Activated T-cell treated with anti-CD3 and anti-CD28 coated beads, Interleukin-2, amount 50 U/mL, for 24 hours (primary cell): ENCODE measurements around the gene SPDEF.

Source experiments
- DNase-seq: peaks from one replicate; pipeline ENCODE4 v3.0.0-alpha.2; 2020
- H3K27ac Mint-ChIP-seq: 2 replicates; pipeline ENCODE4 v1.8.0; 2020; ENCODE audit warnings: mild to moderate bottlenecking, mixed read lengths
- H3K27me3 Mint-ChIP-seq: 2 replicates; pipeline ENCODE4 v1.8.0; 2020; ENCODE audit warnings: mixed read lengths
- H3K36me3 Mint-ChIP-seq: 2 replicates; pipeline ENCODE4 v1.8.0; 2020; ENCODE audit warnings: low read depth, mixed read lengths
- H3K4me1 Mint-ChIP-seq: 2 replicates; pipeline ENCODE4 v1.8.0; 2020; ENCODE audit warnings: low read depth, mixed read lengths
- H3K4me3 Mint-ChIP-seq: 2 replicates; pipeline ENCODE4 v1.8.0; 2020; ENCODE audit warnings: mild to moderate bottlenecking, moderate library complexity, mixed read lengths
- H3K9me3 Mint-ChIP-seq: 2 replicates; pipeline ENCODE4 v1.8.0; 2020; ENCODE audit warnings: mixed read lengths

The SPDEF gene

GRCh38 chr6:34587851-34588250 is 31.7 kb upstream of the SPDEF start:
- DNase-seq: no peak
- H3K36me3 Mint-ChIP-seq: peaks cover 37% of the 10 kb centered on the region
- no peaks in the 10 kb centered on the region for H3K9me3 Mint-ChIP-seq
- H3K4me3 Mint-ChIP-seq: no peak overlapping the region
- H3K27me3 Mint-ChIP-seq: no peaks in the 10 kb centered on the region
- peak overlapping the region; percentile 75 for H3K27ac Mint-ChIP-seq
- peaks cover 12% of the 10 kb centered on the region for H3K4me1 Mint-ChIP-seq

GRCh38 chr6:34587325-34587724 is 31.2 kb upstream of the SPDEF start:
- DNase-seq: no peak
- Mint-ChIP-seq H3K27me3 (no peaks in the 10 kb centered on the region), H3K4me1 (peaks cover 7% of the 10 kb centered on the region), H3K36me3 (peaks cover 38% of the 10 kb centered on the region), H3K9me3 (no peaks in the 10 kb centered on the region), H3K27ac (no peak overlapping the region), H3K4me3 (no peak overlapping the region)

GRCh38 chr6:34586327-34587040 is 30.4 kb upstream of the SPDEF start:
- no peak for DNase-seq

DNA sequence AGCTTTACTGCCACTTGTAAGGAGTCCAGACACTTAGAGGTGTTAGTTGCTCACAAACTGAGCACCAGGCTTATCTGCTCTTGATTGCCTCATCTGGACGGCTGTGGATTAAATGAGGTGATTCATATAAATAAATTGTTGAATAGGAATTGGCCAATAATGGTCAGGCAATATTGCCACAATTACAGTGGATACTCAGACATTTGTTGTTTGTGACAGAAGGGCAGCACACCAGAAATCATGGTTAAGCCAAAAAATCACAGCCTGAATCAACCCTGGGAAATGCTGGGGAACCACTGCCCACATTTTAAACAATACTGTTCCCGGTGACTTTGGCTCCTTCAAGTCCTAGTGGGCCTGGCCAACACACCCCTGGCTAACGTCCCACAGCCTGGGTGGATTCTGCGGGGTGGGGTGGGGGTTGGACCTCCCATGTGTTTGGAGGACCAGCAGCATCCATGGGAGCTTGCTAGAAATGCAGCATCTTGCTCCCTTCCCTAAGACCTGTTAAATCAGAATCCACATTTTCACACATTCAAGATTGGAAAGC is 29.5 kb upstream of the SPDEF start:
- DNase-seq: no peak
- no peaks in the 10 kb centered on the region for H3K4me1 Mint-ChIP-seq
- H3K27me3 Mint-ChIP-seq: no peaks in the 10 kb centered on the region
- H3K27ac Mint-ChIP-seq: no peak overlapping the region
- H3K4me3 Mint-ChIP-seq: no peak overlapping the region
- H3K9me3 Mint-ChIP-seq: no peaks in the 10 kb centered on the region
- peaks cover 30% of the 10 kb centered on the region for H3K36me3 Mint-ChIP-seq

More at GRCh38 chr6:34586327-34587040, 30.4 kb upstream of the SPDEF start:
- Mint-ChIP-seq H3K4me1 (no peaks in the 10 kb centered on the region), H3K27me3 (no peaks in the 10 kb centered on the region), H3K36me3 (peaks cover 34% of the 10 kb centered on the region), H3K27ac (no peak overlapping the region), H3K9me3 (no peaks in the 10 kb centered on the region), H3K4me3 (no peak overlapping the region)

DNA sequence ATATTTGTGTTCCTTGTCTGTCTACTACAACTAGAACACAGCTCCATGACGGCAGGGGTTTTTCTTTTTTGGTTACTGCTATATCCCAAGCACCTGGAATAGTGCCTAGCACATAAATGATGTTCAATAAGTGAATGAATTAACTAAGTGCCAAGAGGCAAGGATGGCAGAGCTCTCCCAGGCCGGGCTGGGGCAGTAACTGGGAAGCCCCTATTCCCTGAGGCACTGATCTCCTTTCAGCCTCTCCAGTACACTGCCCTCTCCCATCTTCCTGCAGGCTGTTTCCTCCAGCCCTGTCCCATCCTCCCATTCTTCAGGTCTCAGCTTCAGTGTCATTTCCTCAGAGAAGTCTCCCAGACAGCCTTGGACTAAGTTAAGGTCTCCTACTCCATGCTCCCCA is 29.0 kb upstream of the SPDEF start:
- DNase-seq: no peak
- Mint-ChIP-seq H3K27ac (no peak overlapping the region), H3K4me1 (no peaks in the 10 kb centered on the region), H3K36me3 (peaks cover 27% of the 10 kb centered on the region), H3K9me3 (no peaks in the 10 kb centered on the region), H3K4me3 (no peak overlapping the region), H3K27me3 (no peaks in the 10 kb centered on the region)

DNA sequence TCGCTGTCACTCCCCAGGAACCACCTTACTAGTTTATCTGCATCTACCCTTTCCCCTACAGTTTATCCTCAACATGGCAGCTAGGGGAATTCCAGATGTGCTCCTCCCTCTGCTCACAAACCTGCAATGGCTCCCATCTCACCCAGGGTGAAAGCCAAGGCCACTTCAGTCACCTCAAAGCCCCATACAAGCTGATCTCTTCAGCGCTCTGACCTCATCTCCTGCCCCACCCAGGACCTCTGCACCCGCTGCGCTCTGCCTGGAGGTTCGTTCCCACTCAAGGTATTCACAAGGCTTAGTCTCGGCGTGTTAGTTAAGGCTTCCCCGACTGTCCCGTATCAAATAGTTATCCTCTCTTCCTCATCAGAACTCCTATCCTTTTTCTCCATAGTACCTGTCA is 28.6 kb upstream of the SPDEF start:
- Mint-ChIP-seq H3K4me1 (no peaks in the 10 kb centered on the region), H3K9me3 (no peaks in the 10 kb centered on the region), H3K27ac (peak overlapping the region; percentile 30), H3K27me3 (no peaks in the 10 kb centered on the region), H3K4me3 (no peak overlapping the region), H3K36me3 (peaks cover 25% of the 10 kb centered on the region)
- DNase-seq: no peak

- Mint-ChIP-seq H3K27ac (peak overlapping the region; percentile 30), H3K27me3 (no peaks in the 10 kb centered on the region), H3K36me3 (peaks cover 20% of the 10 kb centered on the region), H3K4me1 (no peaks in the 10 kb centered on the region), H3K4me3 (no peak overlapping the region), H3K9me3 (no peaks in the 10 kb centered on the region)
- no peak for DNase-seq
Measured at GRCh38 chr6:34583861-34584604, 27.9 kb upstream of the SPDEF start.

DNA sequence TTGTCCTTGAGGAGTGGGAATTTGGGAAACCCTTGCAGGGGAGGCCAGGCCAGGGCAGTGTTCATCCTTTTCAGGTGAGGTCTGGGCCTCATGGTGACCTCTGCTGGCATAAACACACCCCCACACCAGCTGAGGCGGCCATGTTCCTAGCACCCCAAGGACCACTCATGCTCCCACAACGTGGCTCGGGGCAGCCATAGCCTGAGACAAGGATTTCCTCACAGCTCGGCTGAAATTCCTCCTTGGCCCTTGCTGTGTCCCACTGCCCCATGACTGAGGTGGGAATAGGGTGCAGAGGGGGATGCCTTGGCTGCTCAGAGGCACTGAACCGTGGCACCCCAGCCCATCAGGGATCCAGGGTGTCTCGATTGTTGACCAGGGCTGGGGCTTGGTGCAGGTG is 27.3 kb upstream of the SPDEF start:
- no peak overlapping the region for H3K27ac Mint-ChIP-seq
- no peaks in the 10 kb centered on the region for H3K9me3 Mint-ChIP-seq
- H3K4me3 Mint-ChIP-seq: no peak overlapping the region
- DNase-seq: no peak
- no peaks in the 10 kb centered on the region for H3K4me1 Mint-ChIP-seq
- H3K36me3 Mint-ChIP-seq: peaks cover 16% of the 10 kb centered on the region
- no peaks in the 10 kb centered on the region for H3K27me3 Mint-ChIP-seq

DNA sequence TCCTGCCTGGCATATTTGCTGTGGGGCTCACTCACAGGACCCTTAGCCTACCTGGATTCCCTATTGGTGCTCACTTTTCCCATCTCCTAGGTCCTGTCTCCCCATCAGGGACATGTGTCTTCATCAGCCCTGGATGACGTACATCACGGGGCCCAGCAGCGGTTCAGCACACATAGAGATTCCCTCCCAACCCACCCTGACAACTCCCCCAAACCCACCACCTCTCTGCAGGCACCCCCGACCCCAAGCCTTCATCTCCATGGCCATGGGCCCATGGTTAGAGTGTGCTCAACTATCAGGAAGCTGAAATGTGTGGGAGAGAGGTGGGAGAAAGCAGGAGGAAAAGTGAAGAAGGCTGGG is 25.4 kb upstream of the SPDEF start:
- Mint-ChIP-seq H3K9me3 (no peaks in the 10 kb centered on the region), H3K4me3 (no peak overlapping the region), H3K4me1 (no peaks in the 10 kb centered on the region), H3K27me3 (no peaks in the 10 kb centered on the region), H3K27ac (no peak overlapping the region), H3K36me3 (peaks cover 5% of the 10 kb centered on the region)
- DNase-seq: no peak

DNA sequence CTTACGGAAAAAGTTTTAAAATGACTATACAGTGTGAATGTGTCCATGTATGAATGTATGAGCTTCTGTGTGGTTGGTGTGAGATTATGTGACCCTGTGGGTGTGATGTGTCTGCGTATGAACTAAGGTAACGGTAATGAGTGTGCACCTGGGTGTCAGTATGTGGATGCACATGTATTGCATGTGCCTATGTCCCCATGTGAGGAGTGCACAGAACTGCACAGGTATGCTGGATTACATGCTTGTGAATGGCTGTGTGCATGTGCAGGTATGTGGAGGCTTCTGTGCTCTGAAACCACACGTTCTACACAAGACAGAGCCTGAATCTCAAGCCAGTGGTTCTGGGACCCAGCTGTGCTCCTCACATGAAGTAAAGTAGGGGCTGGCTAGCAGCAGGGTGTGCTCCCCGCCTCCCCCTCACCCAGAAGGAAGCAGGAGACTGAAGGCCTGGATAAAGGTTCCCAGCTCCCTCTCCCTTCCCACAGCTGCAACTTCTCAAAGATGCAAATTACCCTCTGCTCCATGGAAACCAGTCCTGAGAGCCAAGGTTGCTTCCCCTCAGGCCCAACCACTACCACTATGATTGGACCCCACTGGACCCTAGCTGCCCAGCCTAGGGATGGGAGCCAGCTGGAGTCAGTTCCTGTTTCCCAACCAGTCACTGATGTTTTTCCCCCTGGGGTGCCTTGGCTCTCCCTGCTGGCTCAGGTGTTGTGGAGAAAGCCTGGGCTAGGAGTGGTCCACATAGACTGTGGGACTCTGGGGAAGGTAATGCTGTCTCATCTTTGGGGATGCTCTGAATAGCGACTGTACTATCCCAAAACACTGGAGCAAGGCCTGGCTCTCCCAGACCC is 24.8 kb upstream of the SPDEF start:
- Mint-ChIP-seq H3K36me3 (peaks cover 5% of the 10 kb centered on the region), H3K27me3 (no peaks in the 10 kb centered on the region), H3K4me3 (no peak overlapping the region), H3K4me1 (no peaks in the 10 kb centered on the region), H3K27ac (peak overlapping the region; percentile 5), H3K9me3 (no peaks in the 10 kb centered on the region)
- DNase-seq: no peak

GRCh38 chr6:34578445-34579262 is 22.5 kb upstream of the SPDEF start:
- Mint-ChIP-seq H3K27me3 (no peaks in the 10 kb centered on the region), H3K4me1 (no peaks in the 10 kb centered on the region), H3K9me3 (no peaks in the 10 kb centered on the region), H3K36me3 (peaks cover 5% of the 10 kb centered on the region), H3K4me3 (no peak overlapping the region), H3K27ac (no peak overlapping the region)
- DNase-seq: no peak

DNA sequence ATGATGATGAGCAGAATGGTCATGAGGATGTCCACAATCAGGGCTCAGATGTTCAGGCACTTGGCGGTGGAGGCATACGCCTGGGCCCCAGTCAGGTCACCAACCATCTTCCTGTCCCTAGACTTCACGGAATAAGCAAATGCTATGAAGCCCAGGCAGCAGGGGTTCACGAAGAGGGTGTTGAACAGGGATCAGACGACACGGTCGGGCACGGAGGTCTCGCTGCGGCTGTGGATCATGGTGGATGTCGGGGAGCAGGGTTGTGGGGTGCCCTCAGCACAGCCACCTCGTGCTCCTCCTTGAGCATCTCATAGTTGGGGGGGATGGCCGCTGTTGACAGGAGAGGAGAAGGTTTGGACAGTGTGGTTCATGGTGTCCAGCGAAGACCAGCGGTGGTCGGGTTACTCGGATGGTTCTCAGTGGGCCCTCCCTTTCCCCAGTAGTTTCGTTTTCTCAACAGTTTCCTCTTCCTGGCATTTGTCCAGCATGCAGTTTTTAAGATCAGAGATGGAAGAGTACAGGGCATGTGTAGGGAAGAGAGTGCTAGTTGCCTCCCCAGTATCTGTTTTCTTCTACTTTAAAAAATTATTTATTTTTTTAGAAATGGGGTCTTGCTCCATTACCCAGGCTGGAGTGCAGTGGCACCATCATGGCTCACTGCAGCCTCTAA is 20.3 kb upstream of the SPDEF start:
- Mint-ChIP-seq H3K9me3 (no peaks in the 10 kb centered on the region), H3K36me3 (no peaks in the 10 kb centered on the region), H3K4me3 (no peak overlapping the region), H3K4me1 (no peaks in the 10 kb centered on the region), H3K27me3 (no peaks in the 10 kb centered on the region), H3K27ac (no peak overlapping the region)
- no peak for DNase-seq

- no peak for DNase-seq
- Mint-ChIP-seq H3K27me3 (no peaks in the 10 kb centered on the region), H3K4me1 (no peaks in the 10 kb centered on the region), H3K4me3 (no peak overlapping the region), H3K36me3 (no peaks in the 10 kb centered on the region), H3K27ac (no peak overlapping the region), H3K9me3 (no peaks in the 10 kb centered on the region)
Measured at GRCh38 chr6:34575326-34575725, 19.2 kb upstream of the SPDEF start.
